22Rv1 (cell line): ENCODE measurements around the gene MEIKIN.

Experiments used
- ZFX ChIP-seq: fragments of 450-650 bp; IDR thresholded peaks from 2 replicates; pipeline ENCODE4 v1.6.1; 2017; ENCODE audit warnings: antibody characterized with exemption, borderline replicate concordance
- TF ChIP-seq, protein P1 (sequence below): fragments of 450-650 bp; IDR thresholded peaks from 2 replicates; pipeline ENCODE4 v1.5.1; 2017; ENCODE audit warnings: mild to moderate bottlenecking

DNA sequence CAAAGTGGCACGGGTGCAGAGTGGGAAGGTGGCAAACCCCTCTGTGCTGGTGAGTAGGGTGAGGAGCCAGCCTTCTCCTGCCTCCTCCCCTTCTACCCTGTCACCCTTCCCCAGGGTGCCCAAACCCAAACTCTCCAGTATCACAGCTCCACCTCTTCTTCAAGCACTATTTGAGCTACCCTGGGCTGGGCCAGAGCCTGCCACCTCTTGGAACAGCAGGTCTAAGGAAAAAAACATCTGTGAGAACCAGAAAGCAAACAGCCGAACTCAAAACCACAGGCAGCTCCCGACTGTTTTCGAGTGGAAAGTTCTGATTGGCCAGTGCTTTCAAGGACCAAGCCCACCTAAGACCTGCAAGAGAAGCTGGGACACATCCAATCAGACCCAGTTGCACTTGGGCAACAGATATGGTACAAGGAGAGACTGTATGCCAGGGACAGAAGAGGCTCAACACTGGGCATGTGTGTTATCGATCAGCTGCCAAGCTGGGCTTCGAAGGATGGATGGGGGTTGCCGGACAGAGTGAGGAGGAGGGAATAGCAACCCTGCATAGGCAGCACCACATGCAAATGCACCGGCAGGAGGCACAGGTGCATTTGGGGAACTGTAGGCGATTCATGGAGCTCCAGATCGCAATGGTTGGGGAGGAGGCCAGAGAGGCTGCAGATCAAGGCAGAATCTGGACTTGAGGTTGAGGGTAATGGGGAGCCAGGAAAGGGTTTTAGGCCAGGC lies 46.3 kb upstream of the MEIKIN start:
- TF ChIP-seq, protein P1, sequence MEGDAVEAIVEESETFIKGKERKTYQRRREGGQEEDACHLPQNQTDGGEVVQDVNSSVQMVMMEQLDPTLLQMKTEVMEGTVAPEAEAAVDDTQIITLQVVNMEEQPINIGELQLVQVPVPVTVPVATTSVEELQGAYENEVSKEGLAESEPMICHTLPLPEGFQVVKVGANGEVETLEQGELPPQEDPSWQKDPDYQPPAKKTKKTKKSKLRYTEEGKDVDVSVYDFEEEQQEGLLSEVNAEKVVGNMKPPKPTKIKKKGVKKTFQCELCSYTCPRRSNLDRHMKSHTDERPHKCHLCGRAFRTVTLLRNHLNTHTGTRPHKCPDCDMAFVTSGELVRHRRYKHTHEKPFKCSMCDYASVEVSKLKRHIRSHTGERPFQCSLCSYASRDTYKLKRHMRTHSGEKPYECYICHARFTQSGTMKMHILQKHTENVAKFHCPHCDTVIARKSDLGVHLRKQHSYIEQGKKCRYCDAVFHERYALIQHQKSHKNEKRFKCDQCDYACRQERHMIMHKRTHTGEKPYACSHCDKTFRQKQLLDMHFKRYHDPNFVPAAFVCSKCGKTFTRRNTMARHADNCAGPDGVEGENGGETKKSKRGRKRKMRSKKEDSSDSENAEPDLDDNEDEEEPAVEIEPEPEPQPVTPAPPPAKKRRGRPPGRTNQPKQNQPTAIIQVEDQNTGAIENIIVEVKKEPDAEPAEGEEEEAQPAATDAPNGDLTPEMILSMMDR, result no peak
- no peak for TF ChIP-seq ZFX
